Trophoblast cell (in vitro differentiated cells and primary cell): ENCODE measurements around the gene APOL1.
"Not testable (repeated sequence)": the region's sequence is repeated elsewhere in the genome, so short reads cannot be mapped to it uniquely, and the experiment has no call there.

Experiments used
- DNase-seq, 2 donors: peaks; one replicate each; pipeline ENCODE4 v3.0.0-alpha.2; 2016
- H2AFZ ChIP-seq: 2 replicates; pipeline ENCODE4 v1.6.1; 2013; ENCODE audit warnings: low read length, moderate library complexity, mild to moderate bottlenecking; ENCODE audit not compliant: insufficient read depth, poor library complexity
- H2AK5ac ChIP-seq: 2 replicates; pipeline ENCODE4 v1.6.1; 2013; ENCODE audit warnings: mild to moderate bottlenecking, low read length
- H2BK120ac ChIP-seq: 2 replicates; pipeline ENCODE4 v1.6.1; 2013; ENCODE audit warnings: low read length, mild to moderate bottlenecking, moderate library complexity; ENCODE audit not compliant: insufficient read depth, poor library complexity
- H2BK12ac ChIP-seq: 2 replicates; pipeline ENCODE4 v1.6.1; 2013; ENCODE audit warnings: mild to moderate bottlenecking, low read length, moderate library complexity
- H2BK5ac ChIP-seq: 2 replicates; pipeline ENCODE4 v1.6.1; 2013; ENCODE audit warnings: low read length, low read depth, moderate library complexity, mild to moderate bottlenecking; ENCODE audit not compliant: poor library complexity
- H3K14ac ChIP-seq: 2 replicates; pipeline ENCODE4 v1.6.1; 2013; ENCODE audit warnings: mild to moderate bottlenecking, low read length
- H3K18ac ChIP-seq: 2 replicates; pipeline ENCODE4 v1.6.1; 2013; ENCODE audit warnings: mild to moderate bottlenecking, low read length
- H3K23ac ChIP-seq: 2 replicates; pipeline ENCODE4 v1.6.1; 2013; ENCODE audit warnings: low read length
- H3K27ac ChIP-seq: 2 replicates; pipeline ENCODE4 v1.5.1; 2013; ENCODE audit warnings: low read depth, mild to moderate bottlenecking, inconsistent platforms, low read length, moderate library complexity
- H3K27me3 ChIP-seq: 2 replicates; pipeline ENCODE4 v1.6.1; 2013; ENCODE audit warnings: inconsistent platforms, mild to moderate bottlenecking, low read length, moderate library complexity; ENCODE audit not compliant: insufficient read depth
- H3K36me3 ChIP-seq, 2 experiments: 1 replicate in 1 of 2; 2 replicates in 1 of 2; pipeline ENCODE4 v1.6.1; 2013; ENCODE audit warnings: low read length in 2 of 2, mild to moderate bottlenecking in 2 of 2, moderate library complexity in 1 of 2; ENCODE audit not compliant: insufficient read depth in 2 of 2, control insufficient read depth in 1 of 2
- H3K4ac ChIP-seq: 2 replicates; pipeline ENCODE4 v1.6.1; 2013; ENCODE audit warnings: low read depth, mild to moderate bottlenecking, low read length, moderate library complexity
- H3K4me1 ChIP-seq, 2 experiments: 1 replicate in 1 of 2; 2 replicates in 1 of 2; pipeline ENCODE4 v1.6.1; 2013; ENCODE audit warnings: low read length in 2 of 2, mild to moderate bottlenecking in 2 of 2, moderate library complexity in 1 of 2; ENCODE audit not compliant: insufficient read depth in 2 of 2, control insufficient read depth in 1 of 2
- H3K4me2 ChIP-seq: 2 replicates; pipeline ENCODE4 v1.6.1; 2013; ENCODE audit warnings: inconsistent platforms, mild to moderate bottlenecking, low read length, moderate library complexity
- H3K4me3 ChIP-seq: 2 replicates; pipeline ENCODE4 v1.5.1; 2013; ENCODE audit warnings: mild to moderate bottlenecking, low read depth, low read length, inconsistent platforms
- H3K79me1 ChIP-seq: one replicate; pipeline ENCODE4 v1.6.1; 2013; ENCODE audit warnings: low read length
- H3K79me2 ChIP-seq: 2 replicates; pipeline ENCODE4 v1.6.1; 2013; ENCODE audit warnings: low read length, mild to moderate bottlenecking; ENCODE audit not compliant: control insufficient read depth, insufficient read depth, poor library complexity
- H3K9ac ChIP-seq: 2 replicates; pipeline ENCODE4 v1.6.1; 2013; ENCODE audit warnings: mild to moderate bottlenecking, low read length
- H3K9me3 ChIP-seq: 2 replicates; pipeline ENCODE4 v1.6.1; 2013; ENCODE audit warnings: low read depth, mild to moderate bottlenecking, control low read depth, inconsistent platforms, low read length; ENCODE audit not compliant: insufficient read depth
- H4K12ac ChIP-seq: 2 replicates; pipeline ENCODE4 v1.6.1; 2013; ENCODE audit warnings: low read depth, mild to moderate bottlenecking, low read length, moderate library complexity
- H4K8ac ChIP-seq: 2 replicates; pipeline ENCODE4 v1.6.1; 2013; ENCODE audit warnings: low read depth, mild to moderate bottlenecking, low read length, moderate library complexity
- H4K91ac ChIP-seq: one replicate; pipeline ENCODE4 v1.6.1; 2013; ENCODE audit warnings: low read depth, mild to moderate bottlenecking, low read length, moderate library complexity
- WGBS: extraction: QIAGEN DNeasy Blood & Tissue Kit; methylation state at CpG from one replicate; pipeline ENCODE4 v1.1.7; 2013; ENCODE audit warnings: missing lambda C conversion rate; ENCODE audit not compliant: insufficient read length, insufficient coverage; ENCODE audit errors: extremely low coverage; 5-methylcytosine and 5-hydroxymethylcytosine counted together

Gene APOL1

GRCh38 chr22:36288571-36289405 is 35.9 kb downstream of the APOL1 start:
- no peak overlapping the region for H4K12ac ChIP-seq
- no peak for DNase-seq
- no peak overlapping the region for H2AFZ ChIP-seq
- no peak overlapping the region for H3K9ac ChIP-seq
- no peak overlapping the region for H2BK120ac ChIP-seq
- no peak overlapping the region for H3K27ac ChIP-seq
- no peak overlapping the region for H2BK12ac ChIP-seq
- H3K14ac ChIP-seq = no peak overlapping the region
- no peaks in the 10 kb centered on the region for H3K79me2 ChIP-seq
- no peaks in the 10 kb centered on the region for H3K79me1 ChIP-seq
- H3K27me3 ChIP-seq = no peaks in the 10 kb centered on the region
- H3K4ac ChIP-seq = no peak overlapping the region
- H3K18ac ChIP-seq = no peak overlapping the region
- H3K23ac ChIP-seq = no peak overlapping the region
- H4K8ac ChIP-seq = no peak overlapping the region
- no peak overlapping the region for H4K91ac ChIP-seq
- H3K4me1 ChIP-seq = no peaks in the 10 kb centered on the region
- peaks cover 86% of the 10 kb centered on the region in 2 experiments for H3K36me3 ChIP-seq
- no CpG with 5 or more reads among the region's 33 CpGs for WGBS
- H2AK5ac ChIP-seq = no peak overlapping the region
- no peak overlapping the region for H3K4me3 ChIP-seq
- H2BK5ac ChIP-seq = no peak overlapping the region
- H3K4me2 ChIP-seq = no peak overlapping the region
- H3K9me3 ChIP-seq = peaks cover 8% of the 10 kb centered on the region

DNA sequence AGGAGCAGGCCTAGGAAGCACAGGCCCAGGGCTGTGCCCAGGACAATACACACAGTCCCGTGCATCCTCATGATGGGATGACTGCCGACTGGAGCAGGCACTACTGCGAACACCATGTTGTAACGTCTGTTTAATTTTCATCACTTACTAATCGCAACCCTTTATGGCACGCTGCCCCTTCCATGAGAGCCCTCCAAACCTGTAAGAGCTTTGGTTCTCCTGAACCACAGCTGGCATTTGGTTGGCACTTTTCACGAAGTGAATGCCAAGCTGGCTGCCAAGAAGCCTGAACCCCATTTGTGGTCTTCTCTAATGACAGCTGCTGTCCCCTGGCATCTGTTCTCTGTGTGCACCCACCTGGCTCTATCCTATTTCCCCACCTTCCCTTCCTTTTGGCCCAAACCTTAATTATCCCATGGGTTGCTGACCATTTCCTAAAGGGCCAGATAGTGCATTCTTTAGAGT is 36.5 kb downstream of the APOL1 start:
- H3K23ac ChIP-seq = no peak overlapping the region
- no peak overlapping the region for H3K9ac ChIP-seq
- H3K27me3 ChIP-seq = no peaks in the 10 kb centered on the region
- WGBS = no CpG with 5 or more reads among the region's 7 CpGs
- H3K4me3 ChIP-seq = no peak overlapping the region
- no peak overlapping the region for H2BK12ac ChIP-seq
- H3K9me3 ChIP-seq = peaks cover 7% of the 10 kb centered on the region
- H3K14ac ChIP-seq = no peak overlapping the region
- H4K8ac ChIP-seq = no peak overlapping the region
- H3K4me2 ChIP-seq = no peak overlapping the region
- H3K18ac ChIP-seq = no peak overlapping the region
- H4K12ac ChIP-seq = no peak overlapping the region
- H3K79me1 ChIP-seq = no peaks in the 10 kb centered on the region
- no peak overlapping the region for H3K4ac ChIP-seq
- H3K79me2 ChIP-seq = no peaks in the 10 kb centered on the region
- H2AK5ac ChIP-seq = no peak overlapping the region
- no peak overlapping the region for H2BK5ac ChIP-seq
- H2BK120ac ChIP-seq = no peak overlapping the region
- no peak for DNase-seq
- no peaks in the 10 kb centered on the region for H3K4me1 ChIP-seq
- no peak overlapping the region for H4K91ac ChIP-seq
- H3K27ac ChIP-seq = no peak overlapping the region
- H2AFZ ChIP-seq = no peak overlapping the region
- peaks cover 86% of the 10 kb centered on the region in 2 experiments for H3K36me3 ChIP-seq

DNA sequence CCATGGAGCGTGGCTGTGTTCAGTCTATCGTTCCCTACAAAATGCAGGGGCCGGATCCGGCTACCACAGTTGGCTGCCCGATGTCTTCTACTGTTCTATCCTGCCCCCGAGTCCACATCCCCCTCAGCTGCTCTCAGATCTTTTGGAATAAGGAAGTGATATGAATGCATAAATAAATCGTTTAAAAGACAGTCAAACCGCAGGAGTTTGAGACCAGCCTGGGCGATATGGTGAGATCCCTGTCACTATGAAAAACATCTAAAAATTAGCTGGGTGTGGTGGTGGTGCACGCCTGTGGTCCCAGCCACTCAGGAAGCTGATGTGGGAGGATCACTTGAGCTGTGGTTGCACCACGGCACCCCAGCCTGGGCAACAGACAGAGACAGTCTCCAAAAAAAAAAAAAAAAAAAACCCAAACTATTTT is 37.0 kb downstream of the APOL1 start:
- not testable (repeated sequence) for H3K79me2 ChIP-seq, H2BK120ac ChIP-seq, H3K4me1 ChIP-seq, H3K4me3 ChIP-seq, H2BK5ac ChIP-seq, H2BK12ac ChIP-seq, H4K12ac ChIP-seq, H3K4ac ChIP-seq, H3K27me3 ChIP-seq, H4K8ac ChIP-seq, H3K79me1 ChIP-seq, DNase-seq, H4K91ac ChIP-seq, H3K9ac ChIP-seq, H2AFZ ChIP-seq, H3K23ac ChIP-seq, H3K4me2 ChIP-seq, H3K18ac ChIP-seq, H2AK5ac ChIP-seq, H3K9me3 ChIP-seq, H3K14ac ChIP-seq, H3K27ac ChIP-seq
- peaks cover 85 to 86% of the 10 kb centered on the region in 2 experiments for H3K36me3 ChIP-seq
- WGBS = no CpG with 5 or more reads among the region's 11 CpGs

GRCh38 chr22:36290391-36291075 is 37.6 kb downstream of the APOL1 start:
- H2AK5ac ChIP-seq, H3K4me3 ChIP-seq, H2BK120ac ChIP-seq, H3K9me3 ChIP-seq, H4K8ac ChIP-seq, H3K4me1 ChIP-seq, H3K4ac ChIP-seq, H3K79me2 ChIP-seq, H3K9ac ChIP-seq, H2BK5ac ChIP-seq, H3K79me1 ChIP-seq, H3K27me3 ChIP-seq, H3K14ac ChIP-seq, H3K18ac ChIP-seq, H4K12ac ChIP-seq, H3K4me2 ChIP-seq, H3K27ac ChIP-seq, H2AFZ ChIP-seq, H4K91ac ChIP-seq, H2BK12ac ChIP-seq, H3K23ac ChIP-seq, DNase-seq: not testable (repeated sequence)
- H3K36me3 ChIP-seq = peaks cover 85 to 86% of the 10 kb centered on the region in 2 experiments
- no CpG with 5 or more reads among the region's 40 CpGs for WGBS
